SU-DHL-6 (cell line): ENCODE data around the gene CENPC.

ENCODE experiments used
- H2AFZ ChIP-seq: fragments of 200-600 bp; sonication (generic); 2 replicates; pipeline ENCODE4 v1.6.1; 2014; ENCODE audit warnings: low read depth, mild to moderate bottlenecking, moderate library complexity, mixed read lengths, antibody characterized with exemption, low read length; ENCODE audit not compliant: severe bottlenecking
- H3F3A ChIP-seq: fragments of 200-600 bp; shearing (Covaris generic); 2 replicates; pipeline ENCODE4 v1.6.0; 2016; ENCODE audit warnings: antibody characterized with exemption, mild to moderate bottlenecking; ENCODE audit not compliant: insufficient read depth
- H3K27ac ChIP-seq: fragments of 200-600 bp; sonication (generic); 2 replicates; pipeline ENCODE4 v1.5.1; 2016; ENCODE audit warnings: low read depth, mild to moderate bottlenecking, low read length, moderate library complexity, mixed read lengths
- H3K27me3 ChIP-seq: fragments of 200-600 bp; sonication (generic), shearing (Covaris generic); 2 replicates; pipeline ENCODE4 v1.6.0; 2014; ENCODE audit warnings: mild to moderate bottlenecking, low read length
- H3K36me3 ChIP-seq: fragments of 200-600 bp; sonication (generic); 2 replicates; pipeline ENCODE4 v1.6.1; 2014; ENCODE audit warnings: mild to moderate bottlenecking, low read length, mixed read lengths
- H3K4me2 ChIP-seq: fragments of 300-600, 200-600 bp; shearing (Covaris generic), sonication (generic); 2 replicates; pipeline ENCODE4 v1.6.0; 2014; ENCODE audit warnings: low read length, low read depth, mild to moderate bottlenecking; ENCODE audit not compliant: poor library complexity, severe bottlenecking
- H3K4me3 ChIP-seq: fragments of 200-600 bp; sonication (generic); 2 replicates; pipeline ENCODE4 v1.5.1; 2014; ENCODE audit warnings: antibody characterized with exemption, low read length, mild to moderate bottlenecking, mixed read lengths; ENCODE audit not compliant: insufficient read depth, poor library complexity, severe bottlenecking
- H3K79me2 ChIP-seq: fragments of 200-600 bp; sonication (generic); 2 replicates; pipeline ENCODE4 v1.6.1; 2014; ENCODE audit warnings: mild to moderate bottlenecking, low read length, moderate library complexity; ENCODE audit not compliant: insufficient read depth
- H3K9ac ChIP-seq: fragments of 200-600 bp; sonication (generic); 2 replicates; pipeline ENCODE4 v1.7.0; 2014; ENCODE audit warnings: mild to moderate bottlenecking, low read length
- H3K9me2 ChIP-seq: fragments of 200-600 bp; sonication (generic); replicated peaks from 2 replicates; pipeline ENCODE4 v1.6.1; 2014; ENCODE audit warnings: low read length; ENCODE audit not compliant: insufficient read depth
- H3K9me3 ChIP-seq: fragments of 200-600 bp; sonication (generic); 2 replicates; pipeline ENCODE4 v1.6.1; 2014; ENCODE audit warnings: low read length, mixed read lengths; ENCODE audit not compliant: insufficient read depth
- H4K20me1 ChIP-seq: fragments of 200-600 bp; sonication (generic); 2 replicates; pipeline ENCODE4 v1.6.1; 2014; ENCODE audit warnings: low read depth, mild to moderate bottlenecking, antibody characterized with exemption, low read length, moderate library complexity, mixed read lengths
- EZH2phosphoT487 ChIP-seq: fragments of 200-600 bp; sonication (generic), shearing (Covaris generic); conservative IDR thresholded peaks from 2 replicates; pipeline ENCODE4 v1.6.1; 2018; ENCODE audit warnings: mild to moderate bottlenecking, antibody characterized with exemption, low read length, moderate library complexity, mixed read lengths
- TF ChIP-seq, protein P1 (sequence below): fragments of 200-600 bp; sonication (generic); IDR thresholded peaks from one replicate; pipeline ENCODE4 v1.5.1; 2017; ENCODE audit warnings: antibody characterized with exemption, mild to moderate bottlenecking, low read length, moderate library complexity; ENCODE audit not compliant: insufficient read depth, poor library complexity, severe bottlenecking

The CENPC gene

DNA sequence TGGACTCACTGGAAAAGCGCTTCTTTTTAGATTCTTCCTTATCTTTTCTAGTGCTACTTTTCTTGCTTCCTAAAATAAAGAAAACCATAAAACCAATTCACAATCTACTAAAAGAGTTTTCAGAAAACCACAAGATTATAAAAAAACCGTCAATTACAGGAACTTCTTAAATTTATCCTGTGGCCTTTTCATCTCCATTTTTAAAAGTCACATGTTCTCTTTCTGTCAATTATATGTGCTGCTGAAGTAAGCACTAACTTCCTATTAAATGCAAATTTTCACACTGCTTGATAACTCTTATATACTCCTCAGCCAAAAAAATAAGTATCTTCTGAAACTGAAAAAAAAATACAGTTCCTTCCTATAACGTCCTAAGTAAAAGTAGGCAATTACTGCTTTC lies 32.8 kb downstream of the CENPC start:
- no peak overlapping the region for H3K27ac ChIP-seq
- no peaks in the 10 kb centered on the region for H3K9me3 ChIP-seq
- no peaks in the 10 kb centered on the region for H3K9me2 ChIP-seq
- 0 out of 2 replicates have a peak, but pooled peaks cover 3% of the 10 kb centered on the region for H3K79me2 ChIP-seq
- H3F3A ChIP-seq = no peaks in the 10 kb centered on the region
- no peak overlapping the region for H3K9ac ChIP-seq
- H4K20me1 ChIP-seq = no peaks in the 10 kb centered on the region
- no peak overlapping the region for H3K4me2 ChIP-seq
- H2AFZ ChIP-seq = no peak overlapping the region
- H3K36me3 ChIP-seq = peaks cover 4% of the 10 kb centered on the region; the same call in 1 of the 2 replicates
- H3K4me3 ChIP-seq = no peak overlapping the region
- H3K27me3 ChIP-seq = no peaks in the 10 kb centered on the region
- TF ChIP-seq, protein P1, sequence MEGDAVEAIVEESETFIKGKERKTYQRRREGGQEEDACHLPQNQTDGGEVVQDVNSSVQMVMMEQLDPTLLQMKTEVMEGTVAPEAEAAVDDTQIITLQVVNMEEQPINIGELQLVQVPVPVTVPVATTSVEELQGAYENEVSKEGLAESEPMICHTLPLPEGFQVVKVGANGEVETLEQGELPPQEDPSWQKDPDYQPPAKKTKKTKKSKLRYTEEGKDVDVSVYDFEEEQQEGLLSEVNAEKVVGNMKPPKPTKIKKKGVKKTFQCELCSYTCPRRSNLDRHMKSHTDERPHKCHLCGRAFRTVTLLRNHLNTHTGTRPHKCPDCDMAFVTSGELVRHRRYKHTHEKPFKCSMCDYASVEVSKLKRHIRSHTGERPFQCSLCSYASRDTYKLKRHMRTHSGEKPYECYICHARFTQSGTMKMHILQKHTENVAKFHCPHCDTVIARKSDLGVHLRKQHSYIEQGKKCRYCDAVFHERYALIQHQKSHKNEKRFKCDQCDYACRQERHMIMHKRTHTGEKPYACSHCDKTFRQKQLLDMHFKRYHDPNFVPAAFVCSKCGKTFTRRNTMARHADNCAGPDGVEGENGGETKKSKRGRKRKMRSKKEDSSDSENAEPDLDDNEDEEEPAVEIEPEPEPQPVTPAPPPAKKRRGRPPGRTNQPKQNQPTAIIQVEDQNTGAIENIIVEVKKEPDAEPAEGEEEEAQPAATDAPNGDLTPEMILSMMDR = no peak
- no peak for TF ChIP-seq EZH2phosphoT487

DNA sequence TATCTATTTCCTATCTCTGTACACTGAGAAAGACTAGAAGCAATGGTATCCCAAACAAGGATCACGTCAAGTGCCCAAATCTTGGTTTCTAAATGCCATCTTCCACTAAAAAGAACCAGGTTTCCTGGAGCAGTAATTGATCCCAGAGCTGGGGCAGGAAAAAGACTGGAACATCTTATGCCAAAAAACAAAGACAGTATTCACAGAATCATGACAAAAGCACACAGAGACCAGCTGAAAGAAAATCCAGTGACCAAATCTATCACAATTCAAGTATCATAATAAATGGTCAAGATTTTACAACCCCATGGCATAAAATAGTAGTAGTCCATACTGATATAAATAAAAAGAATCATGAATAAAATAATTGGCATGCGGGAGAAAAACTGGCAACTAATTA lies 44.9 kb downstream of the CENPC start:
- H3K27me3 ChIP-seq = no peaks in the 10 kb centered on the region
- no peak overlapping the region for H2AFZ ChIP-seq
- H4K20me1 ChIP-seq = no peaks in the 10 kb centered on the region
- no peak overlapping the region for H3K4me3 ChIP-seq
- H3K79me2 ChIP-seq = no peaks in the 10 kb centered on the region
- H3K36me3 ChIP-seq = peaks cover 3% of the 10 kb centered on the region; the same call in 1 of the 2 replicates
- H3K9me2 ChIP-seq = no peaks in the 10 kb centered on the region
- H3K9ac ChIP-seq = no peak overlapping the region
- TF ChIP-seq, protein P1 = no peak
- TF ChIP-seq EZH2phosphoT487 = no peak
- H3F3A ChIP-seq = no peaks in the 10 kb centered on the region
- no peak overlapping the region for H3K27ac ChIP-seq
- H3K4me2 ChIP-seq = no peak overlapping the region
- H3K9me3 ChIP-seq = no peaks in the 10 kb centered on the region

DNA sequence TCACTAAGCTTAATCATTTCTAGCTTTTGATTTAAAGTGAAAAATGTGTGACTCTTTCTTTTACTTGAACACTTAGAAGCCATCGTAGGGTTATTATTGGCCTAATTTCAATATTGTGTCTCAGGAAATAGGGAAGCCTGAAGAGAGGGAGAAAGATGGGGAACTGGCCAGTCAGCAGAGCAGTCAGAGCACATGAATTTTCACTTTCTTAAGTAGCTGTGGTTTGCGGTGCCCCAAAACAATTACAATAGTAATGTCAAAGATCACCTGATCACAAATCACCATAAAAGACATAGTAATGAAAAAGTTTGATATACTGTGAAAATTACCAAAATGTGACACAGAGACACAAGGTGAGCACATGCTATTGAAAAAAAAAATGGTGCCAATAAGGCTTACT lies 45.5 kb downstream of the CENPC start:
- H3F3A ChIP-seq = no peaks in the 10 kb centered on the region
- peaks cover 3% of the 10 kb centered on the region; the same call in 1 of the 2 replicates for H3K36me3 ChIP-seq
- no peak overlapping the region for H3K4me2 ChIP-seq
- H3K4me3 ChIP-seq = no peak overlapping the region
- no peaks in the 10 kb centered on the region for H3K9me2 ChIP-seq
- TF ChIP-seq, protein P1 = no peak
- TF ChIP-seq EZH2phosphoT487 = no peak
- no peak overlapping the region for H3K9ac ChIP-seq
- H4K20me1 ChIP-seq = no peaks in the 10 kb centered on the region
- no peak overlapping the region for H3K27ac ChIP-seq
- H3K79me2 ChIP-seq = no peaks in the 10 kb centered on the region
- no peaks in the 10 kb centered on the region for H3K9me3 ChIP-seq
- H3K27me3 ChIP-seq = no peaks in the 10 kb centered on the region
- no peak overlapping the region for H2AFZ ChIP-seq
